Progenitor cell of endocrine pancreas (in vitro differentiated cells): Measurements from ENCODE around the gene CRYZL1. TPM values are rescaled to one million over a fixed set of nuclear protein-coding genes. Genes with fewer than 3 reads are reported as not detected.
"Not testable (repeated sequence)": the region's sequence is repeated elsewhere in the genome, so short reads cannot be mapped to it uniquely, and the experiment has no call there.

Experiments
- DNase-seq: peaks from one replicate; pipeline ENCODE4 v3.0.0; 2021; ENCODE audit warnings: low spot score; ENCODE audit not compliant: unreplicated experiment
- H3K27ac Mint-ChIP-seq: 2 replicates; pipeline ENCODE4 v1.8.0; 2021; ENCODE audit warnings: mild to moderate bottlenecking, moderate library complexity, mixed read lengths
- H3K27me3 Mint-ChIP-seq: 2 replicates; pipeline ENCODE4 v1.8.0; 2021; ENCODE audit warnings: mixed read lengths
- H3K36me3 Mint-ChIP-seq: 2 replicates; pipeline ENCODE4 v1.8.0; 2022; ENCODE audit warnings: mixed read lengths; ENCODE audit not compliant: insufficient read depth
- H3K4me1 Mint-ChIP-seq: 2 replicates; pipeline ENCODE4 v1.8.0; 2021; ENCODE audit warnings: low read depth, mixed read lengths
- H3K4me3 Mint-ChIP-seq: 2 replicates; pipeline ENCODE4 v1.8.0; 2021; ENCODE audit warnings: low read depth, mild to moderate bottlenecking, moderate library complexity, mixed read lengths
- H3K9me3 Mint-ChIP-seq: 2 replicates; pipeline ENCODE4 v1.8.0; 2021; ENCODE audit warnings: low read depth, mixed read lengths
- CTCF ChIP-seq: fragments of 200-600 bp; sonication (generic); IDR thresholded peaks from one replicate; pipeline ENCODE4 v1.5.0; 2021; ENCODE audit warnings: antibody characterized with exemption, mild to moderate bottlenecking; ENCODE audit not compliant: unreplicated experiment
- total RNA-seq: library from RNA; stranded (reverse); gene quantifications from 2 replicates; pipeline ENCODE4 v1.2.1, GENCODE V29; 2021

Gene CRYZL1
- total RNA-seq, 1 donor from 2014 or later = 42.8 TPM

- no peaks in the 10 kb centered on the region for H3K27me3 Mint-ChIP-seq
- H3K4me1 Mint-ChIP-seq = no peaks in the 10 kb centered on the region
- peaks cover 23% of the 10 kb centered on the region for H3K36me3 Mint-ChIP-seq
- DNase-seq = no peak
- H3K27ac Mint-ChIP-seq = no peak overlapping the region
- TF ChIP-seq CTCF = no peak
- H3K4me3 Mint-ChIP-seq = no peak overlapping the region
- peaks cover 7% of the 10 kb centered on the region for H3K9me3 Mint-ChIP-seq
Measured at GRCh38 chr21:33634254-33634653, 7.3 kb downstream of the CRYZL1 start.

DNA sequence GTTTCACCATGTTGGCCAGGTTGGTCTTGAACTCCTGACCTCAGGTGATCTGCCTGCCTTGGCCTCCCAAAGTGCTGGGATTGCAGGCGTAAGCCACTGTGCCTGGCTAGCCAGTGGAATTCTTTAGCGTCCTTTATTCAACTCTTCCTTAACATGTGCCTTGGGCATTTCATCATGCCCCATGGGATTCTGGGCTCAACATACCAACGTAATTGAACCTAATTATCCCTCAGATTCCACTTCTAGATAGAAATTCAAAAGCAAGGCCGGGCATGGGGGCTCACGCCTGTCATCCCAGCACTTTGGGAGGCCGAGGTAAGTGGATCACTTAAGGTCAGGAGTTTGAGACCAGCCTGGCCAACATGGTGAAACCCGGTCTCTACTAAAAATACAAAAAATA, 15.4 kb downstream of the CRYZL1 start:
- H3K9me3 Mint-ChIP-seq, H3K4me1 Mint-ChIP-seq, H3K4me3 Mint-ChIP-seq, H3K27ac Mint-ChIP-seq, H3K27me3 Mint-ChIP-seq, DNase-seq: not testable (repeated sequence)
- H3K36me3 Mint-ChIP-seq = peaks cover 23% of the 10 kb centered on the region

- peaks cover 7% of the 10 kb centered on the region for H3K4me1 Mint-ChIP-seq
- H3K9me3 Mint-ChIP-seq = peaks cover 3% of the 10 kb centered on the region
- TF ChIP-seq CTCF = no peak
- H3K4me3 Mint-ChIP-seq = no peak overlapping the region
- no peak overlapping the region for H3K27ac Mint-ChIP-seq
- H3K27me3 Mint-ChIP-seq = no peaks in the 10 kb centered on the region
- H3K36me3 Mint-ChIP-seq = peaks cover 31% of the 10 kb centered on the region
- no peak for DNase-seq
Measured at GRCh38 chr21:33622253-33622652, 19.3 kb downstream of the CRYZL1 start.

DNA sequence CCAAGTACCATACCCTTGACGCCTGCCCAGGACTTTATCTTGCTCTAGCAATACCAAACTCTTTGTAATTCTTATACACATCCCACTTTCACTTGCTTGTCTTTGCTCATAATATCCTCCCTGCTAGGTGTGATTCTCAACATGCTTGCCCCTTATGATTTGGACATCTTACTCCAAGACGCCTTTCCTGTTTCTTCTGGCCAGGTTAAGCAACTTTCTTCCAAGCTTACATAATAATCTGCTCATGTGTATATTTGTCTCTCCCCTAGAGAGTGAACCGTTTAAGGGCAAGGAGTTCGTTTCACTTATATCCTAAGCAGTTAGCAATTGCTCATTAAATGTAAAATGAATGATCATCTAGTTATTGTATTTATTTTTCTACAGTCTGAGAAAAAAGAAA, 21.8 kb downstream of the CRYZL1 start:
- DNase-seq = no peak
- Mint-ChIP-seq H3K4me3 (no peak overlapping the region), H3K36me3 (peaks cover 35% of the 10 kb centered on the region), H3K4me1 (peaks cover 7% of the 10 kb centered on the region), H3K27ac (no peak overlapping the region), H3K9me3 (peaks cover 4% of the 10 kb centered on the region), H3K27me3 (no peaks in the 10 kb centered on the region)
- TF ChIP-seq CTCF = no peak

GRCh38 chr21:33618407-33618806, 23.1 kb downstream of the CRYZL1 start:
- Mint-ChIP-seq H3K4me1 (peaks cover 7% of the 10 kb centered on the region), H3K4me3 (no peak overlapping the region), H3K36me3 (peaks cover 32% of the 10 kb centered on the region), H3K9me3 (peaks cover 4% of the 10 kb centered on the region), H3K27ac (peak overlapping the region; percentile 1), H3K27me3 (no peaks in the 10 kb centered on the region)
- DNase-seq = no peak
- no peak for TF ChIP-seq CTCF

DNA sequence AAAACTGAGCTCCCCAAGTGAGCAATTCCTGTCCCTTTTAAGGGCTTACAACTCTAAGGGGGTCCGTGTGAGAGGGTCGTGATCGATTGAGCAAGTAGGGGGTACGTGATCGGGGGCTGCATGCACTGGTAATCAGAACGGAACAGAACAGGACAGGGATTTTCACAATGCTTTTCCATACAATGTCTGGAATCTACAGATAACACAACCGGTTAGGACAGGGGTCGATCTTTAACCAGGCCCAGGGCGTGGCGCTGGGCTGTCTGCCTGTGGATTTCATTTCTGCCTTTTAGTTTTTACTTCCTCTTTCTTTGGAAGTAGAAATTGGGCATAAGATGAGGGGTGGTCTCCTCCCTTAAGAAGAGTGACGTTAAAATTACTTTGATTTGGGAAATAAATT, 24.0 kb downstream of the CRYZL1 start:
- peaks cover 30% of the 10 kb centered on the region for H3K36me3 Mint-ChIP-seq
- H3K27me3 Mint-ChIP-seq, DNase-seq, H3K9me3 Mint-ChIP-seq, H3K4me3 Mint-ChIP-seq, H3K27ac Mint-ChIP-seq, H3K4me1 Mint-ChIP-seq: not testable (repeated sequence)
